GM21619 (cell line): Measurements from ENCODE around the gene AAR2.

Experiments
- ATAC-seq: cut with Tn5 transposase; IDR thresholded peaks from one replicate; pipeline ENCODE4 v1.9.1; 2021; ENCODE audit not compliant: unreplicated experiment

AAR2 gene

GRCh38 chr20:36275441-36276189 lies 39.3 kb downstream of the AAR2 start:
- ATAC-seq: no peak

- no peak for ATAC-seq
Measured at GRCh38 chr20:36277546-36277945, 41.3 kb downstream of the AAR2 start.

DNA sequence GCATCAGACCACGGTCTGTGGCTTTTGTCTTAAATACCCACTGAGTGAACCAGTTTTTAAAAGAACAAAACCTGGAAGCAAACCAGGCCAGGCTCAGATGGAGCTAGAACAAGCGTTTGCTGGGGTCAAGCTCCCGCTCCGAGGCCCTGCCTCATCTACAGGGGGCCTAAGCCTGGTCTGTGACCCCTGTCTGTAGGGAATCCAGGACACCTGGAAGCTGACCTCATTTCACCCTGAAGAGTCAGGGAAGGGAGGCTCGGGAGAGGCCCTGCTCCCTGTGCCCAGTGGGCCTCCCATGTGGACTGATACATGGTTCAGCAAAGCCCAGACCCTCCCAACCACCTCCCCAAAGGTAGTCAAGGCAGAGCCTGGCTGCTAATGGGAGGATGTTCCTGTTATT lies 43.1 kb downstream of the AAR2 start:
- ATAC-seq: no peak

- ATAC-seq: no peak
Measured at GRCh38 chr20:36279776-36280175, 43.5 kb downstream of the AAR2 start.

DNA sequence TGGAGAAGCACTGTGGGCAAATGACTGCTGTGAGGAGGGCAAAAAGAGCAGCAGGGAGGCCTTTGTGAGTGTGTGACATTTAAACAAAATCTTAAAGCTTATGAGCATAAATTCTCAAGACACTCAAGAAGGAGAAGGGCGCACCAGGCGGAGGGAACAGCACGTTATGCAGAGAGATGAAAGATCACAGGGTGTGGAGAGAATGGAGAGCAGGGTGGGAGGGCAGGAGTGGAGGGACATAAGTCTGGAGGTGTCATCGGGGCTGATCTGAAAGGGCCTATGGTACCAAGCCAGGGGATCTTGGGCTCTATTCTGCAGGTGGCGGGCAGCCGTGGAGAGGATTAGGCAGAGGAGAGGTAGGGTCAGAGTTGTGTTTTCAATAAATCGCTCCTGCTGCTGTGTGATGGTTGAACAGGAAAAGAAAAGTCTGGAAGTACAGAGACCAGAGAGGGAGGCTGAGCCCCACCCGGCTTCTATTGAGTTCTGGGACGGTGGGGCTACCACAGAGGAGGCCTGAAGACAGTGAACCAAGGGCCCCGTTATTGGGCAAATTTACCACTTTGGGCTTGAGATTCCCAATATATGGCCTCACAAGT lies 45.6 kb downstream of the AAR2 start:
- ATAC-seq: no peak

DNA sequence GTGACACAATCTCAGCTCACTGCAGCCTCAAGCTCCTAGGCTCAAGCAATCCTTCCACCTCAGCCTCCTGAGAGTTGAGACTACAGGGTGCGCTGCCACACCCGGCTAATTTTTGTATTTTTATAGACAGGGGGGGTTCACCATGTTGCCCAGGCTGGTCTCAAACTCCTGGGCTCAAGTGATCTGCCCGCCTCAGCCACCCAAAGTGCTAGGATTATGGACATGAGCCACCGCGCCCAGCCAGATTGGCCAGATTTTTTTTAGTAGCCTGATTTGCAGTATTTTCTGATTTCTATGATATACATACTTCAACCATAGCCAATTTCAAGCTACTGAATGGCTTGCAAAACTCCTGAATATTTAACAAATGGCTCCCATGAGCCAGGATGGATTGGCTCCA lies 48.5 kb downstream of the AAR2 start:
- no peak for ATAC-seq

DNA sequence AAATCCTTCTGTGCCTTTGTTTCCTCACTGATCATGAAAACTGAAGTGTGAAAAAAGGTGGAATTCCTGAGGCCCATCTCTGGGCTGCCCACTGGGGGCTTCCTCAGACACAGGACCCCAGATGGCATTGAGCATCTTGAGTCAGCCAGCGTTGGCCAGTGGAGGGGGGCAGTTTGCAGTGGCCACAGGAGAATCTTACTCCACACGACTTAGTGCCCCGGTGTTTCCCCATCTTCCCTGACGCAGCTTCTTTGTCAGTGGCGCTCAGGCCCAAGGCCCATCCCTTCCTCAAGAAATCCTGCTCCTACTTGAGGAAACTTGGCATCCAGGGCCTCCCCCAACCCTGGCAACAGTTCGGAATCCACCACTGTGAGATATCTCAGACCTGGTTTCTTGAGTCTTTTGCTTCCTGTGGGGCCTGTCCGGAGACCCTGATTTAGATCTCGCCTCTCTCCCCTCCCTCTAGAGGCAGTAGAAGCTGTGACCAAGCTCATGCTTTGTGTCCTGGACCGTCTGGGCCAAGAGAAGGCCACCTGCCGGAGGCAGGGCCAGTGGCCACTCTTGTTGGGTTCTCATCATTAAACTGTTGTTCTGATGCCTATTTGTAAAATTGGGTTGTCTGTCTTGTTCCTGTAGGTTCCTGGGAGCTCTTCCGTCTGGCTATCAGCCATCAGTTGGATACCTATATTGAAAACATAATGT lies 49.6 kb downstream of the AAR2 start:
- ATAC-seq: no peak

GRCh38 chr20:36297656-36298055 lies 61.4 kb downstream of the AAR2 start:
- ATAC-seq: no peak

DNA sequence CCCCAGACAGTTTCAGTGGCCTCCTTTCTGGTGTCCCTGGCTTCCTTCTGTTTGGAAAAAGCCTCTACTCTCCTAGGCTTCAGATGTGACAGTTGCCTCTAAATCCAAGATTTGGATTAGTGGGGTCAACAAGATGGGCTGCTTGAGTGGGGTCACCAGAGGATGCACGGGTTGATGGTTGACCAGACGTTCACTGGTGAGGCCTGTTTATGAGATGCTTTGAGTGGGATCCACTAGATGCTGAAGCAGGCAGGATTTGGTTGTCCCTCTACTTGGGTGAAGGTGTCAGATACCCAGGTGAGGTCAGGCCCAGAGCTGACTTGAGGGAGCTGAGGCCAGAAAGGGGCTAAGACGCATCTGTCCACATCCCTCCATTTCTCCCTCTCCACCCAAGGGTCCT lies 61.8 kb downstream of the AAR2 start:
- no peak for ATAC-seq

- no peak for ATAC-seq
Measured at GRCh38 chr20:36298795-36299339, 62.6 kb downstream of the AAR2 start.

DNA sequence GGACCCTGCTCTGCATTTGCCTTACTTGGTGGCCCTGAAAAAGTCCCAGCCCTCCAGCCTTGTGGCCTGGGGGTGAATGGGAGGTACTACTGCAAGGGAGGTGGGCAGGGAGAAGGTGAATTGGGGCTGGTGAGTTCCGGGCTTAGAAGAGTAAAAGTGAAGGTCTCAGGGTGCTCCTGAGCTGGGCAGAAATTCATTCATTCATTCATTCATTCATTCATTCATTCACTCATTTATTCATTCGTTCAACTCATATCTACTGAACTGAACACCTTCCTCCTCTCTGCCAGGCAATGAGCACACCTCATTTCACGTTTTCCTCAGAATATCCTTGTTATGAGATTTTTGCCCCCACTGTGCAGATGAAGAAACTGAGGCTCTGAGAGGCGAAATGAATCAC lies 63.2 kb downstream of the AAR2 start:
- no peak for ATAC-seq

DNA sequence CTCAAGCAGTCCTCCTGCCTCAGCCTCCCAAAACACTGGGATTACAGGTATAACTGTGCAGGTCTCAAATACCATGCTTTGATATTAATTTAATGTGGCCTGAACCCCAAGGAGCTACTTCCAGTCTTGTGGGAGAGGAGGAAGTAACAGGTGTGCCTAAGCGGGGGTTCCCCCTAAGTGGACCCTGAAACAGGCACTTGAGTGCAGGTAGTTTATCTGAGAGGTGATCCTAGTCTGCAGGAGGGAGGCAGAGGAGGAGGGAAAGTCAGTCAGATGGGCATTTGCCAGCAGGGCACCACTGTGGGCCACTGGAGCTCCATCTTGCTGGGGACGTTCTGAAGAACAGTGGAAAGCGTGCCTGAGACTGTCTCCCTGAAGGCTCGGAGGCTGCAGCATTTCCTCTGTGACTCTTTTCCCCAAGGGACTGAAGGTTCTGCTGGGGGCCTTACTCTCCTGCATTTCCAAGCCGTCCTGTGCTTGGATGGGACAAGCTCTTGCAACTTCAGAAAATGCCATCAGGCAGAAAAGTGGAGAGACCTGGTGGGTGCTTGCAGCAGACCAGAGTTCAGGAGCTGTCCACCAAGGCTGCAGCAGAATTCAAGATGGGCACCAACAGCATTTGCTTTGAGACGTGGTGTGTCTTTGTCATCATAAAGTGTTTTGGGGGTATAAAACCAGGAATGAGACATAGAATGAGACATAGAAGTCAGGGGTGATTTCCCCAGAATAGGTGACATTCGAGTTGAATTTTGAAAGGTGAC lies 65.3 kb downstream of the AAR2 start:
- no peak for ATAC-seq

DNA sequence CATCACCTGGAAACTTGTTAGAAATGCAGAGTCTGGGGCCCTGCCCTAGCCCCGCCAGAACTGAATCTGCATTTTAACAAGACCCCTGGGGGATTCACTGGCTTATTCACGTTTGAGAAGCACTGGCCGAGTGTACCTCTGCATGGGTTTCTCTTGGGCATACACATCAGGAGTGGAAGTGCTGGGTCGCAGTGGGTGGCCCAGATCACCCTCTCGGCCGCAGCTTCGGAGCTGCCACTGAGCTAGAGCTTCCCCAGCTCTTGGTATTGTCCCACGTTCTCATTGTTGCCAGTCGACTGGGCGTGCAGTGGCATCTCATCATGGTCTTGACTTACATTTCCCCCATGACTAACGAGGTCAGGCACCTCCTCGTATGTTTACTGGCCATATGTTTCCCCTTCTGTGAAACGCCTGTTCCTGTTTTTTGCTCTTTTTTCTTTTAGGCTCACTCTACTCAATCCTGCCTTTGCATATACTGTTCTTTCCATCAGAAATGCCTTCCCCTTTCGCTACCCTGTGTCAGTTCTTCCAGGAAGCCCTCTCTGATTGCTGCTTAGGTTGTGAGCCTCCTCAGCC lies 66.8 kb downstream of the AAR2 start:
- ATAC-seq: no peak

GRCh38 chr20:36303831-36304230 lies 67.6 kb downstream of the AAR2 start:
- no peak for ATAC-seq

DNA sequence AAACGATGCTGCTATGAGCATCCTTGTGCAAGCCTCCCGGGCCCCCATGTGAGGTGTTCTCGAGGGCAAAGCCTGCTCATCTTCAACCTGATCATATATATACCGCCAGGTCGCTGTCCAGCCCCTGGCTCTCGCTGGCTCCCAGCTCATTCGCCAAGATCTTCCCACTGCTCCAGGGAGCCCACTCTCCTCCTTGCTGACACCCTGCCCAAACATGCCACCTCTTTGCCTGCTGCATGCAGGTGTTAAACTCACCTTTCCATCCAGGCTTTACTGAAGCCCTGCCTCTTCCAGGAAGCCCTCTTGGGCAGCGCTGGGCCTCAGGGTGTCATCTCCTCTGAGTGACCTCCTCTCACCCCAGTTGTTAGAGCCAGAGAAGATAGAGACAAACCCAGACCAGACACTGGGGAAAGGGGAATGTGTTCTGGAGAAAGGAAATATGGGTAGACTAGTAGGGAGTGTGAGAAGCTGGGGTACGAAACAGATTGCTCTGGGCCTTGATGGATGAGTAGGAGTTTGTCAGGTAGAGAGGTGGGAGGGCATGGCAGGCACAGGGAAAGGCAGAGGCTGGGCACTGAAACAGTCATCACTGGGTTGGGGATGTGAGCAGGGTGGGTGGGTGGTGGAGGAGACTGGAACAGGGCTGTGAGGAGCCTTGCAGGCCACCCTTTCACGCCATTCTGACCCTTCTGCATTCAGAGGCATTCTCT lies 68.7 kb downstream of the AAR2 start:
- no peak for ATAC-seq

DNA sequence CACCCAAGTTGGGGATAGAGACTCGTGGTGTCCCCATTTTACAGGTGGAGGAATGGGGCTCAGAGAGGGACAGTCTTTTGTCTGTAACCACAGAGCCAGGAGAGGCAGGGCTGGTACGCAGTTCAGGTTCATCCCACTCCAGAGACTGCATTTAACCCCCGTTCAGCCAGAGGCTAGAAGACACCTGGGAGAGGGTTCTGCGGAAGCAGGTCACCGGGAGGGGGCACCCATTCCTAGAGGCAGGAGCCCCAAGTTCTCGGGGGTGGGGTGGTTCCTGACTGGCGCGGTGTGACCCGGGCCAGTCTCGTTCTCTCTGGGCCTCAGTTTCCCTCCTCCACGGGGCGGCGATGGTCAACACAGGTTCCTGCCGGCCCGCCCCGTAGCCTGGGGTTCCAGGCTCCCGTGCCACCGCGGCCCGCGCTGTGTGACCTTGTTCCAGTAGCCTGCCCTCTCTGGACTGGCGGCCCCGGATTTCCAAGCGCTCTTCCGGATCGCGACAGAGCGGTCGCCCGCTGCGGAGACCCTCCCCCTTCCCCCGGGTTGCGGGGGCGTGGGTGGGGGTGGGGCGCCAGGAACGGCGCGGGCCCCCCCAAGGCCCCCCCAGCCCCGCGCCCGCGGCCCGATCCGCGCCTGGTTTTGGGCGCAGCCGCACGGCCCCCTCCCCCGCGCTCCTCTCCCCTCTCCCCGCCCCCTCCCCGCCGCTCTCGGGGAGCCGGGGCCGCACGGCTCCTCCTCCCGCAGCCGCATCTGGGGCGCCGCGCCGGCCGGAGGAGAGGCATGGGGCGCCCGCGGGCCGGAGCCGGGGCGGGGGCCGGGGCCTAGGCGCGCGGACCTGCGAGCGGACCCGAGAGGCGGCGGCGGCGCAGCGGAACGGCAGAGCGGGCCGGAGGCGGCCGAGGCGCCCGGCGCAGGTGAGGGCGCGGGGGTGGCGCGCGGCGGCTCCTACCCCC lies 69.6 kb downstream of the AAR2 start, which contains the start of gene DLGAP4:
Gene DLGAP4, plus strand, starts transcription at position 738 of the 950 bp plus-strand sequence. CDS start 125,379 bp downstream, outside the sequence.
- no peak for ATAC-seq
